H1 (cell line): ENCODE data around the gene RPUSD1. TPM values are rescaled to one million over a fixed set of nuclear protein-coding genes. Genes with fewer than 3 reads are reported as not detected.

Experiments
- CTCF ChIA-PET: fragments of 300-600 bp; sonication (Branson Sonifier 250); formaldehyde crosslinking; loops from one replicate; lab custom pipeline; 2021; ENCODE audit not compliant: partially characterized antibody; lab: Charles Lee
- POLR2A ChIA-PET: fragments of 300-600 bp; sonication (Branson Sonifier 250); formaldehyde crosslinking; loops from one replicate; lab custom pipeline; 2021; ENCODE audit warnings: inconsistent platforms; ENCODE audit not compliant: partially characterized antibody; lab: Charles Lee
- DNase-seq, 2 experiments: peaks; one replicate each; pipeline versions ENCODE4 v3.0.0 to v3.0.0-alpha.2; 2010 to 2022; ENCODE audit warnings: low spot score in 2 of 2, low read depth in 1 of 2, mixed read lengths in 1 of 2
- FAIRE-seq: peaks from 2 replicates; lab custom pipeline; 2011; peaks lifted over from hg19 to GRCh38; lab: Jason Lieb, UNC
- H2AFZ ChIP-seq: 2 replicates; pipeline ENCODE4 v1.8.1; 2012; ENCODE audit warnings: low read length, inconsistent platforms
- H2AK5ac ChIP-seq: 2 replicates; pipeline ENCODE4 v1.6.1; 2013; ENCODE audit warnings: low read depth, low read length
- H2BK120ac ChIP-seq: replicated peaks from 2 replicates; pipeline ENCODE3; 2013; ENCODE audit warnings: low read depth, low read length, inconsistent platforms
- H2BK12ac ChIP-seq: 2 replicates; pipeline ENCODE4 v1.6.1; 2013; ENCODE audit warnings: low read depth, low read length
- H2BK15ac ChIP-seq: 2 replicates; pipeline ENCODE4 v1.6.1; 2013; ENCODE audit warnings: low read length
- H2BK20ac ChIP-seq: 2 replicates; pipeline ENCODE4 v1.6.1; 2013; ENCODE audit warnings: low read length
- H2BK5ac ChIP-seq: 2 replicates; pipeline ENCODE4 v1.6.1; 2013; ENCODE audit warnings: low read depth, low read length
- H3K14ac ChIP-seq: 2 replicates; pipeline ENCODE4 v1.6.1; 2013; ENCODE audit warnings: inconsistent platforms; ENCODE audit not compliant: insufficient read length
- H3K18ac ChIP-seq: 2 replicates; pipeline ENCODE4 v1.6.1; 2013; ENCODE audit warnings: low read length; ENCODE audit errors: extremely low read depth
- H3K23ac ChIP-seq: 2 replicates; pipeline ENCODE4 v1.6.1; 2013; ENCODE audit warnings: inconsistent platforms; ENCODE audit not compliant: insufficient read length
- H3K23me2 ChIP-seq: 2 replicates; pipeline ENCODE4 v1.6.1; 2013; ENCODE audit warnings: low read depth, low read length
- H3K27ac ChIP-seq: 2 replicates; pipeline ENCODE4 v1.6.1; 2011; ENCODE audit warnings: low read depth, low read length, inconsistent platforms
- H3K27me3 ChIP-seq, 4 experiments: replicated peaks in 1 of 4; 1 replicate in 1 of 4; 2 replicates in 3 of 4; pipeline versions ENCODE4 v1.6.1 to v1.8.1; 2011 to 2013; ENCODE audit warnings: low read length in 3 of 4, mild to moderate bottlenecking in 3 of 4, inconsistent platforms in 2 of 4, mixed read lengths in 2 of 4, moderate library complexity in 1 of 4; ENCODE audit not compliant: control insufficient read depth in 3 of 4, insufficient read depth in 3 of 4; ENCODE audit errors: extremely low read depth in 1 of 4
- H3K36me3 ChIP-seq, 4 experiments: 2 replicates each; pipeline versions ENCODE4 v1.6.1 to v1.8.1; 2011 to 2013; ENCODE audit warnings: mild to moderate bottlenecking in 4 of 4, low read length in 3 of 4, moderate library complexity in 2 of 4, control low read depth in 1 of 4, inconsistent platforms in 1 of 4; ENCODE audit not compliant: insufficient read depth in 4 of 4, control insufficient read depth in 2 of 4
- H3K4ac ChIP-seq: replicated peaks from 2 replicates; pipeline ENCODE3; 2013; ENCODE audit warnings: low read length, low read depth, mixed read lengths, inconsistent platforms; ENCODE audit not compliant: insufficient read length
- H3K4me1 ChIP-seq, 4 experiments: replicated peaks in 1 of 4; 1 replicate in 1 of 4; 2 replicates in 3 of 4; pipeline versions ENCODE4 v1.6.1 to v1.8.1; 2011 to 2013; ENCODE audit warnings: low read length in 3 of 4, inconsistent platforms in 2 of 4, mixed read lengths in 1 of 4; ENCODE audit not compliant: insufficient read depth in 4 of 4, control insufficient read depth in 3 of 4
- H3K4me2 ChIP-seq, 2 experiments: 2 replicates each; pipeline versions ENCODE4 v1.6.1 to v1.8.1; 2011 to 2013; ENCODE audit warnings: low read depth in 2 of 2, low read length in 2 of 2, control low read depth in 1 of 2, inconsistent platforms in 1 of 2, mild to moderate bottlenecking in 1 of 2; ENCODE audit not compliant: insufficient read depth in 1 of 2
- H3K4me3 ChIP-seq, 4 experiments: fragments of 200-600, 300-600 bp in 1 of 4; sonication (generic), shearing (Covaris generic), sonication (Bioruptor Twin) in 1 of 4; 2 replicates each; pipeline versions ENCODE4 v1.5.1 to v1.8.1; 2011 to 2016; ENCODE audit warnings: low read length in 4 of 4, low read depth in 3 of 4, control low read depth in 2 of 4, inconsistent platforms in 2 of 4, mild to moderate bottlenecking in 2 of 4, mixed read lengths in 1 of 4, moderate library complexity in 1 of 4; ENCODE audit not compliant: insufficient read depth in 2 of 4; ENCODE audit errors: extremely low read depth in 1 of 4
- H3K56ac ChIP-seq: replicated peaks from 2 replicates; pipeline ENCODE3; 2013; ENCODE audit warnings: low read depth, mild to moderate bottlenecking, mixed read lengths, low read length, inconsistent platforms; ENCODE audit not compliant: insufficient read length
- H3K79me1 ChIP-seq: 2 replicates; pipeline ENCODE4 v1.6.1; 2013; ENCODE audit warnings: low read depth, low read length, control low read depth
- H3K79me2 ChIP-seq, 2 experiments: 2 replicates each; pipeline versions ENCODE4 v1.6.1 to v1.8.1; 2012 to 2013; ENCODE audit warnings: low read length in 2 of 2, mild to moderate bottlenecking in 2 of 2, inconsistent platforms in 1 of 2; ENCODE audit not compliant: insufficient read depth in 2 of 2, control insufficient read depth in 1 of 2
- H3K9ac ChIP-seq, 4 experiments: replicated peaks in 1 of 4; 1 replicate in 1 of 4; 2 replicates in 3 of 4; pipeline versions ENCODE4 v1.6.1 to v1.8.1; 2011 to 2013; ENCODE audit warnings: low read depth in 3 of 4, low read length in 3 of 4, control low read depth in 2 of 4, mild to moderate bottlenecking in 2 of 4, moderate library complexity in 2 of 4, inconsistent platforms in 1 of 4; ENCODE audit errors: extremely low read depth in 1 of 4
- H3K9me3 ChIP-seq, 2 experiments: 2 replicates each; pipeline versions ENCODE4 v1.6.1 to v1.8.1; 2012 to 2013; ENCODE audit warnings: mild to moderate bottlenecking in 2 of 2, moderate library complexity in 2 of 2, control low read depth in 1 of 2, inconsistent platforms in 1 of 2, low read depth in 1 of 2, low read length in 1 of 2, mixed read lengths in 1 of 2; ENCODE audit not compliant: insufficient read depth in 2 of 2
- H4K20me1 ChIP-seq, 2 experiments: replicated peaks in 1 of 2; 2 replicates each; pipeline versions ENCODE3 to v1.8.1; 2011 to 2013; ENCODE audit warnings: inconsistent platforms in 2 of 2, low read length in 2 of 2, mild to moderate bottlenecking in 1 of 2; ENCODE audit not compliant: insufficient read depth in 2 of 2, control insufficient read depth in 1 of 2
- H4K5ac ChIP-seq: 2 replicates; pipeline ENCODE4 v1.6.1; 2013; ENCODE audit warnings: low read length, low read depth, mixed read lengths, inconsistent platforms; ENCODE audit not compliant: insufficient read length
- H4K8ac ChIP-seq: 2 replicates; pipeline ENCODE4 v1.8.0; 2013; ENCODE audit warnings: mild to moderate bottlenecking, moderate library complexity, low read length, inconsistent platforms; ENCODE audit not compliant: insufficient read depth; ENCODE audit errors: extremely low read depth
- H4K91ac ChIP-seq: replicated peaks from 2 replicates; pipeline ENCODE3; 2013; ENCODE audit warnings: low read length, mixed read lengths, inconsistent platforms; ENCODE audit not compliant: insufficient read length
- ASH2L ChIP-seq: fragments of 200-600, 300-600 bp; sonication (generic); IDR thresholded peaks from one replicate; pipeline ENCODE4 v1.7.1; 2017; ENCODE audit warnings: low read length
- EGR1 ChIP-seq: IDR thresholded peaks from 2 replicates; pipeline ENCODE4 v1.6.1; 2011; ENCODE audit warnings: low read depth, low read length, borderline replicate concordance
- EP300 ChIP-seq, 2 experiments: IDR thresholded peaks; 1 replicate in 1 of 2; 2 replicates in 1 of 2; pipeline ENCODE4 v1.6.1; 2011 to 2012; ENCODE audit warnings: low read depth in 2 of 2, low read length in 2 of 2, mild to moderate bottlenecking in 2 of 2, borderline replicate concordance in 1 of 2, inconsistent platforms in 1 of 2, moderate library complexity in 1 of 2
- FOSL1 ChIP-seq: IDR thresholded peaks from 2 replicates; pipeline ENCODE4 v1.6.1; 2011; ENCODE audit warnings: mild to moderate bottlenecking, low read depth, low read length, moderate library complexity; ENCODE audit not compliant: insufficient read depth
- HDAC2 ChIP-seq, 2 experiments: fragments of 300-600 bp in 1 of 2; sonication (generic) in 1 of 2; IDR thresholded peaks; 2 replicates each; pipeline ENCODE4 v1.6.1; 2011 to 2012; ENCODE audit warnings: low read depth in 2 of 2, low read length in 2 of 2, mild to moderate bottlenecking in 2 of 2, moderate library complexity in 2 of 2, borderline replicate concordance in 1 of 2, inconsistent platforms in 1 of 2
- POLR2AphosphoS5 ChIP-seq: IDR thresholded peaks from 2 replicates; pipeline ENCODE4 v1.6.1; 2011; ENCODE audit warnings: low read depth, low read length
- RXRA ChIP-seq: IDR thresholded peaks from 2 replicates; pipeline ENCODE4 v1.6.1; 2011; ENCODE audit warnings: low read depth, mild to moderate bottlenecking, low read length, moderate library complexity; ENCODE audit not compliant: insufficient read depth
- SP4 ChIP-seq: IDR thresholded peaks from 2 replicates; pipeline ENCODE4 v1.6.1; 2012; ENCODE audit warnings: low read length, inconsistent platforms
- TAF1 ChIP-seq: IDR thresholded peaks from 2 replicates; pipeline ENCODE4 v1.6.1; 2011; ENCODE audit warnings: mild to moderate bottlenecking, low read depth, low read length
- WGBS, 2 experiments: shearing (Covaris generic) in 1 of 2; methylation state at CpG; one replicate each; pipeline versions ENCODE4 v1.1.6 to v1.1.7; 2013 to 2015; ENCODE audit warnings: low lambda C conversion rate in 2 of 2, mixed read lengths in 2 of 2, inconsistent platforms in 1 of 2, low coverage in 1 of 2, missing lambda C conversion rate in 1 of 2; ENCODE audit not compliant: insufficient replicate concordance in 2 of 2, insufficient coverage in 1 of 2, insufficient read length in 1 of 2; ENCODE audit errors: extremely low coverage in 1 of 2, missing lambda C conversion rate in 1 of 2; 5-methylcytosine and 5-hydroxymethylcytosine counted together
- polyA plus RNA-seq, 7 experiments: library from polyadenylated mRNA; depleted of rRNA in 3 of 7; stranded (reverse) in 5 of 7; unstranded in 2 of 7; fragments of >200 nt in 5 of 7; fragments of 200-250 nt in 2 of 7; gene quantifications; 1 replicate in 5 of 7; 2 replicates in 1 of 7; 4 replicates in 1 of 7; pipeline versions ENCODE4 v1.2.1 to v1.2.3, GENCODE V29; 2011 to 2013; ENCODE audit warnings: missing spikeins in 2 of 7, mixed read lengths in 2 of 7
- total RNA-seq: library from RNA; stranded (reverse); fragmentation: NEBNext Ultra II Directional; extraction: Animal tissue kit (Norgen Biotek cat#: 25700); gene quantifications from 2 replicates; pipeline ENCODE4 v1.2.1, GENCODE V29; 2021
- TF ChIP-seq, protein P1 (sequence below): IDR thresholded peaks from 2 replicates; pipeline ENCODE4 v1.6.1; 2012; ENCODE audit warnings: inconsistent platforms
- TF ChIP-seq, protein P2 (sequence below): IDR thresholded peaks from 2 replicates; pipeline ENCODE4 v1.6.1; 2011; ENCODE audit warnings: low read depth, mild to moderate bottlenecking, low read length; ENCODE audit not compliant: insufficient read depth

Gene RPUSD1
- total and polyA plus RNA-seq, 2 of the 8 experiments (the other 6 are each of a cell fraction or from before 2014, with no cell fraction given) = 32.2 to 61.8 TPM

DNA sequence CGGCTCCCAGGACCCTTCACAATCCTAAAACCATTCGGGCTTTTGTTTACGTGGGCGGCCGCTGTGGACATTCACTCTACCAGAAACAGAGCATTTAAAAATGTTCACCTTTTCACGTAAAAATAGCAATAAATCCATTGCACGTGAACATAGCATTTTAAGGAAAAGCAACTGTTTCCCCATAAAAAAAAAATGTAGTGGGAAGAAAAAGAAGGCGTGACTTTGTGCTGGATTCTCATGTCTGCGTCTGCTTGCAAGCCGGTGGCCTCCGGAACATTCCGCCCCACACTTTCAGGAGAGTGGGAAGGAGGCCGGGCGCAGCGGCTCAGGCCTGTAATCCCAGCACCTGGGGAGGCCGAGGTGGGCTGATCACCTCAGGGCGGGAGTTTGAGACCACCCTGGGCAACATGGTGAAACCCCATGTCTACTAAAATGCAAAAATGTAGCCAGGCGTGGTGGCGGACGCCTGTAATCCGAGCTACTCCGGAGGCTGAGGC, 25.8 kb upstream of the RPUSD1 start:
- Histone ChIP-seq H3K4me3 (peak overlapping the region in 2 of 4 experiments; percentile 16 to 55; a peak in 1 of 8 replicates), H4K8ac (no peak overlapping the region), H3K27ac (no peak overlapping the region), H2BK120ac (no peak overlapping the region), H3K14ac (no peak overlapping the region), H2BK15ac (no peak overlapping the region), H2BK20ac (no peak overlapping the region), H3K4ac (no peak overlapping the region), H3K4me2 (peak overlapping the region in 1 of 2 experiments; percentile 75; a peak in 1 of 4 replicates), H4K20me1 (peaks cover 0 to 7% of the 10 kb centered on the region in 2 experiments), H3K23me2 (no peaks in the 10 kb centered on the region; the same call in 1 of the 2 replicates), H3K18ac (no peak overlapping the region), H2AFZ (no peak overlapping the region), H3K9me3 (peaks cover 4 to 9% of the 10 kb centered on the region in 2 experiments; a peak in 3 of 4 replicates), H3K9ac (no peak overlapping the region), H3K4me1 (peaks cover 0 to 2% (median 0%) of the 10 kb centered on the region in 4 experiments; a peak in 2 of 7 replicates), H2BK12ac (no peak overlapping the region), H3K79me2 (no peaks in the 10 kb centered on the region), H4K91ac (no peak overlapping the region), H4K5ac (no peak overlapping the region), H3K79me1 (no peaks in the 10 kb centered on the region), H2BK5ac (no peak overlapping the region), H3K27me3 (peaks cover 0 to 6% (median 4%) of the 10 kb centered on the region in 4 experiments; a peak in 5 of 7 replicates), H3K56ac (no peak overlapping the region), H3K36me3 (no peaks in the 10 kb centered on the region), H2AK5ac (no peak overlapping the region), H3K23ac (no peak overlapping the region)
- CTCF ChIA-PET = interaction anchor here (0.8 to 1.7 kb wide), 5 partner anchors 13 to 244 kb away, joined by 3 to 8 read pairs (median 4); no protein-coding TSS in a partner anchor
- POLR2A ChIA-PET = no interaction called here
- no peak for FAIRE-seq
- no peak for DNase-seq
- 70% methylated on average over 22 of the region's 22 CpGs; no CpG with 5 or more reads in 1 of the 2 experiments for WGBS, 2 experiments
- TF ChIP-seq ASH2L = no peak
- TF ChIP-seq HDAC2 (IDR thresholded peaks at IDR 0.05; ENCODE audit: borderline replicate concordance in 1 of 2, low read depth in 2 of 2, low read length in 2 of 2) = 0 out of 4 replicates have a peak, but pooled peaks of 1 of the 2 experiments have one; percentile 11
- TF ChIP-seq, protein P1, sequence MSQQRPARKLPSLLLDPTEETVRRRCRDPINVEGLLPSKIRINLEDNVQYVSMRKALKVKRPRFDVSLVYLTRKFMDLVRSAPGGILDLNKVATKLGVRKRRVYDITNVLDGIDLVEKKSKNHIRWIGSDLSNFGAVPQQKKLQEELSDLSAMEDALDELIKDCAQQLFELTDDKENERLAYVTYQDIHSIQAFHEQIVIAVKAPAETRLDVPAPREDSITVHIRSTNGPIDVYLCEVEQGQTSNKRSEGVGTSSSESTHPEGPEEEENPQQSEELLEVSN = peak; percentile 61; the same call in 1 of the 2 replicates
- TF ChIP-seq, protein P2, sequence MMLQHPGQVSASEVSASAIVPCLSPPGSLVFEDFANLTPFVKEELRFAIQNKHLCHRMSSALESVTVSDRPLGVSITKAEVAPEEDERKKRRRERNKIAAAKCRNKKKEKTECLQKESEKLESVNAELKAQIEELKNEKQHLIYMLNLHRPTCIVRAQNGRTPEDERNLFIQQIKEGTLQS = no peak
- TF ChIP-seq EP300 (IDR thresholded peaks at IDR 0.05; ENCODE audit: borderline replicate concordance in 1 of 2, low read depth in 2 of 2, low read length in 2 of 2) = no peak
- 0 out of 2 replicates have a peak, but pooled peaks have one; percentile 9 for TF ChIP-seq EGR1
- TF ChIP-seq FOSL1 = no peak
- TF ChIP-seq TAF1 = no peak
- TF ChIP-seq SP4 = 0 out of 2 replicates have a peak, but pooled peaks have one; percentile 38
- TF ChIP-seq POLR2AphosphoS5 = no peak
- TF ChIP-seq RXRA = no peak
